Stimulated activated naive CD8-positive, alpha-beta T cell treated with anti-CD3 and anti-CD28 coated beads, Interleukin-15, Interleukin-2, amounts not matched to agents 100 ng/mL and 50 ng/mL, for 24 hours (primary cell): ENCODE results near the gene PLCH1.

Source experiments
- H3K27ac Mint-ChIP-seq: one replicate; pipeline ENCODE4 v1.8.0; 2021; ENCODE audit warnings: mild to moderate bottlenecking, mixed read lengths
- H3K27me3 Mint-ChIP-seq: one replicate; pipeline ENCODE4 v1.8.0; 2021; ENCODE audit warnings: mixed read lengths
- H3K36me3 Mint-ChIP-seq: one replicate; pipeline ENCODE4 v1.8.0; 2021; ENCODE audit warnings: low read depth, mixed read lengths
- H3K4me1 Mint-ChIP-seq: one replicate; pipeline ENCODE4 v1.8.0; 2021; ENCODE audit warnings: low read depth, mixed read lengths
- H3K4me3 Mint-ChIP-seq: one replicate; pipeline ENCODE4 v1.8.0; 2021; ENCODE audit warnings: mild to moderate bottlenecking, mixed read lengths
- H3K9me3 Mint-ChIP-seq: one replicate; pipeline ENCODE4 v1.8.0; 2021; ENCODE audit warnings: mixed read lengths

Gene PLCH1

DNA sequence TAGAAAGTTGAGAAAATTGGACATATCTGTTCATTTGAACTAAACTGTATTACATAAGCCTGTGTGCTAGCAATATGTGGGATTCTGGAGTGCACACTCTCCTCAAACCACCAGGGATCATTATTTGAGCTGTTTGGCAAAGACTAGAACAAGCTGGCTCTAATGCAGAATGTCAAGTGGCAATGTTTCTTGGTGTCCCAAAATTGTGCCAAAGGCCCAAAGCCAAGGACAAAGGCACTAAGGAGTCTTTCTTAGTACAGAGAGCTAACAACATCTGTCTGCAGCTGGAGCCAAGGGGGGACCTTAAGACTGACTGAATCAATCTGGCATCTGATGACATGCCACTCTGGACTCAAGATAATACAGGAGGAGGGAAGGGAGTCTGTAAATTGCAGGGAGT, 374.7 kb downstream of the PLCH1 start:
- H3K36me3 Mint-ChIP-seq: no peaks in the 10 kb centered on the region

GRCh38 chr3:155369735-155370134, 375.1 kb downstream of the PLCH1 start:
- H3K27me3 Mint-ChIP-seq: no peaks in the 10 kb centered on the region
- no peak overlapping the region for H3K4me3 Mint-ChIP-seq
- no peak overlapping the region for H3K27ac Mint-ChIP-seq
- H3K9me3 Mint-ChIP-seq: peaks cover 5% of the 10 kb centered on the region
- no peaks in the 10 kb centered on the region for H3K36me3 Mint-ChIP-seq
- no peaks in the 10 kb centered on the region for H3K4me1 Mint-ChIP-seq

More for the DNA sequence above, 374.7 kb downstream of the PLCH1 start:
- no peaks in the 10 kb centered on the region for H3K27me3 Mint-ChIP-seq
- H3K4me1 Mint-ChIP-seq: no peaks in the 10 kb centered on the region
- H3K9me3 Mint-ChIP-seq: peaks cover under 1% of the 10 kb centered on the region
- H3K27ac Mint-ChIP-seq: no peak overlapping the region
- no peak overlapping the region for H3K4me3 Mint-ChIP-seq

GRCh38 chr3:155369244-155369643, 375.6 kb downstream of the PLCH1 start:
- no peaks in the 10 kb centered on the region for H3K27me3 Mint-ChIP-seq
- H3K9me3 Mint-ChIP-seq: peaks cover 7% of the 10 kb centered on the region
- no peaks in the 10 kb centered on the region for H3K36me3 Mint-ChIP-seq
- H3K4me1 Mint-ChIP-seq: no peaks in the 10 kb centered on the region
- H3K27ac Mint-ChIP-seq: no peak overlapping the region
- H3K4me3 Mint-ChIP-seq: no peak overlapping the region

DNA sequence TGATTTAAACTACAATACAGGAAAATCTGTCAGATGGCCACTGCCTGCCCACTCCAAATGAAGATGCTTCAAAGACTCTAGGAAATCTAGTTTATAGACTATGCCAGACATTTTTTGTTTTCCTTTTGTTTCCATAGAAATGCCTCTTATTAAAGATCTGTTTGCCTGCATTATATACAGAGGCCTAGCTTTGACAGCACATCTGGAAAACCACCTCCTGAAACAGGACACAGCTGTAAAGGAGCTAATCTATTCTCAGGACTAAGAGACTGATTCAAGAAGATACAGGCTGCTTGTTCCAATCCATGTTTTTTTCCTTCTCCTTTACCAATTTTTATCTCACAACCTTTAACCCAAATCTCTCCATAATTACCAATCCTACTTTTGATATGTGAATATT, 376.1 kb downstream of the PLCH1 start:
- H3K4me3 Mint-ChIP-seq: no peak overlapping the region

GRCh38 chr3:155367506-155367905, 377.4 kb downstream of the PLCH1 start:
- Mint-ChIP-seq H3K4me3 (no peak overlapping the region), H3K27me3 (no peaks in the 10 kb centered on the region), H3K36me3 (no peaks in the 10 kb centered on the region), H3K9me3 (peaks cover 9% of the 10 kb centered on the region), H3K27ac (no peak overlapping the region), H3K4me1 (no peaks in the 10 kb centered on the region)

More for the DNA sequence above, 376.1 kb downstream of the PLCH1 start:
- no peaks in the 10 kb centered on the region for H3K4me1 Mint-ChIP-seq
- no peak overlapping the region for H3K27ac Mint-ChIP-seq
- no peaks in the 10 kb centered on the region for H3K27me3 Mint-ChIP-seq
- no peaks in the 10 kb centered on the region for H3K36me3 Mint-ChIP-seq
- H3K9me3 Mint-ChIP-seq: peaks cover 9% of the 10 kb centered on the region

DNA sequence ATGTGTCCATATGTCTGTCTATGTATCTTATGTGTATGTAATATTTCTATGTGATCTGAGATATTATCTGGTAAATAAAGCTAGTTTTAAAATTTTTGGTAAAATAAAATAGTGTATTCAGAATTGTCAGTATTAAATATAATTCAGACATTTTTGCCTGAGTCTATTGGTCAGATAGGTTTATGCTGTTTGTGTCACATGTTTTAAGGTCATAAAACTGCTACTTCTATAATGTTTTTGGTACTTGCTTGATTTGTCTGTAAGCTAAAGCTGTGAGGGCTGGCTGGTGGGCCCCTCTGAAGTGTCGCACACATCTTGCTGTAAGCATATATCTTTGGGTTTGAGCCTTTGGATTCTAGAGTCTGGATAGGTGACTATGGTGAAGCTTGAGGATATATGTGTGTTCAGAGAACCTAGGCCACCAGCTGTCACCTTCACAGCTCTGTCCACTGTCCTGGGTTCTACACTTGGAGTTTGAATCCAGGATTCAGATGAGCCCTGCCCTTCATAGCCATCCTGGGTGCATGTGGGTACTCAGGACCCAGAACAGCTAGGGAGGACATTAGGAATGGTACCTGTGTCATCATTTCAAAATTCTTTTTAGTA, 379.6 kb downstream of the PLCH1 start:
- peaks cover 9% of the 10 kb centered on the region for H3K9me3 Mint-ChIP-seq
- no peak overlapping the region for H3K4me3 Mint-ChIP-seq
- H3K27ac Mint-ChIP-seq: no peak overlapping the region
- H3K4me1 Mint-ChIP-seq: no peaks in the 10 kb centered on the region
- H3K36me3 Mint-ChIP-seq: no peaks in the 10 kb centered on the region
- H3K27me3 Mint-ChIP-seq: no peaks in the 10 kb centered on the region

DNA sequence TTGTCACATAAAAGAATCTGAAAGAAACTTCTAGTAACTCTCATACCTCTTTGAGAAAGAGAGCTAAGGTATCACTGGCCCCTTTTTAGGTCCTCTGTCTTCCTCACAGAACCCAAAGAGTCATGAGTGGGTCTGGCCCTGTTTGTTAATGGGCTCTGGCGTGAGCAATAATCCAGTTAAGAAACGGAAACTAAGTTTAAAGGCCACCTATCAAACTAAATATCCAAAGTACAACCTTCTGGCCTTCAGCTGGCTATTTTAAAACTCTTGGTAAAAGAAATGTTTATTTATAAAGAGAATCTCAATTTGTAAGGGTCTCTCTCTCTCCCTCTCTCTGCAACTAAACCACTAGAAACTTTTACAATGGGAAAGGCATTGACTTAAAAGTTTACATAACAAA, 380.4 kb downstream of the PLCH1 start:
- no peaks in the 10 kb centered on the region for H3K4me1 Mint-ChIP-seq
- H3K9me3 Mint-ChIP-seq: peaks cover 9% of the 10 kb centered on the region
- no peaks in the 10 kb centered on the region for H3K27me3 Mint-ChIP-seq
- H3K36me3 Mint-ChIP-seq: no peaks in the 10 kb centered on the region
- H3K27ac Mint-ChIP-seq: no peak overlapping the region
- H3K4me3 Mint-ChIP-seq: no peak overlapping the region

DNA sequence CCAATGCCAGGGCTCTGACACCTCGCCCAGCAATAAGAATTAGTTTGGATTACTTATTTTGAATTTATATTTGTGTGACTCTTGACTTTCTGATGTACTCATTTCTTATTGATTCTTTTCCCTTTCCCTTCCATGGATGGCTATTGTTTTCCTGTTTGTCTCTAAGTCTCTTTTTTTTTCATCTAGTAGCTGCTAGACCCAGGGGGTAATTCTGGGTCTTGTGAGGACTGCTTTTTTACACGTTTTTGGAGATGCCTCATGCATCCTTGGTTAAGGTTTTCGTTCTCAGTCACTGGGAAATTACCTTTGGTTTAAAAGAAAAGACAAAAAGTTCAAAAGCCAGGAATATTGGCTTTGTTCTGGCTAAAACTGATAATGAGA, 381.2 kb downstream of the PLCH1 start:
- Mint-ChIP-seq H3K4me3 (no peak overlapping the region), H3K9me3 (peaks cover 9% of the 10 kb centered on the region), H3K27me3 (no peaks in the 10 kb centered on the region), H3K27ac (no peak overlapping the region), H3K4me1 (no peaks in the 10 kb centered on the region), H3K36me3 (no peaks in the 10 kb centered on the region)

GRCh38 chr3:155362808-155363689, 381.8 kb downstream of the PLCH1 start:
- no peaks in the 10 kb centered on the region for H3K4me1 Mint-ChIP-seq
- H3K4me3 Mint-ChIP-seq: no peak overlapping the region
- H3K9me3 Mint-ChIP-seq: peaks cover 9% of the 10 kb centered on the region
- H3K36me3 Mint-ChIP-seq: no peaks in the 10 kb centered on the region
- H3K27ac Mint-ChIP-seq: no peak overlapping the region
- no peaks in the 10 kb centered on the region for H3K27me3 Mint-ChIP-seq

- H3K27ac Mint-ChIP-seq: no peak overlapping the region
- no peak overlapping the region for H3K4me3 Mint-ChIP-seq
- no peaks in the 10 kb centered on the region for H3K36me3 Mint-ChIP-seq
- no peaks in the 10 kb centered on the region for H3K4me1 Mint-ChIP-seq
- H3K9me3 Mint-ChIP-seq: peaks cover 9% of the 10 kb centered on the region
- no peaks in the 10 kb centered on the region for H3K27me3 Mint-ChIP-seq
Measured at GRCh38 chr3:155360281-155360680, 384.6 kb downstream of the PLCH1 start.

DNA sequence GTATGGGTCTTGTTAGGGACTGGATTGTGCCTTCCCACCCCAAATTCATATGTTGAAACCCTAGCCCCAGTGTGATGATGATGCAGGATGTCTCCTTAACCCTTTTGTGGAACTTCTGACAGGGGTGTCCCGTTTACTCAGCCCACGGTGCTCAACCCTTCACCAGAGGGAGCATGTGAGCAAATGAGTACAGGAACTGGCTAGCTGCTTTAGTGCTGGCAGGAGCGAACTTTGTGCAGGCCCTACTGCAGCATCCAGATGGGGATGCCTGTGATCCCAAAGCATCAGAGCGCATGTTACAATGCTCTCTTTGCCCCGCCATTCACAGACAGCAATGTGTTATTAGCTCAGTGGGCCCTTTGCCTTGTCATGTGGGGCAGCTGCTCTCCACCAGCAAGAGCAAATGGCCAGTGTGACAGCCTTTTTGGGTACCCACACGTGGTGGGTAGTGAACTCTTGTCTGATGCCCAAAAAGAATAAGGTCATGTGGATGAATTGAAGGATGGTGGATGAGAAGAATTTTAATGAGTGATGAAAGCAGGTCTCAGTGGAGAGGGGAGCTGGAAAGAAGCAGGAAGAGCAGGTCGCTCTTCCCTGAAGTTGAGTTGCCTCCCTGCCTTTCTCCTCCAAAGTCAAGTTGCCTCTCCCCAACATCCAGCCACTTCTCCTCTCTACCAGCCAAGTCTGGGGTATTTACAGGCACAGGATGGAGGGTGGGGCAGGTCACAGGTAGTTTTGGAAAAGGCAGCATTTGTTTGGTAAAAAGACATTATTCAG, 388.1 kb downstream of the PLCH1 start:
- no peaks in the 10 kb centered on the region for H3K9me3 Mint-ChIP-seq
- H3K27me3 Mint-ChIP-seq: peaks cover 4% of the 10 kb centered on the region
- no peak overlapping the region for H3K4me3 Mint-ChIP-seq
- no peak overlapping the region for H3K27ac Mint-ChIP-seq
- H3K4me1 Mint-ChIP-seq: no peaks in the 10 kb centered on the region
- H3K36me3 Mint-ChIP-seq: no peaks in the 10 kb centered on the region

DNA sequence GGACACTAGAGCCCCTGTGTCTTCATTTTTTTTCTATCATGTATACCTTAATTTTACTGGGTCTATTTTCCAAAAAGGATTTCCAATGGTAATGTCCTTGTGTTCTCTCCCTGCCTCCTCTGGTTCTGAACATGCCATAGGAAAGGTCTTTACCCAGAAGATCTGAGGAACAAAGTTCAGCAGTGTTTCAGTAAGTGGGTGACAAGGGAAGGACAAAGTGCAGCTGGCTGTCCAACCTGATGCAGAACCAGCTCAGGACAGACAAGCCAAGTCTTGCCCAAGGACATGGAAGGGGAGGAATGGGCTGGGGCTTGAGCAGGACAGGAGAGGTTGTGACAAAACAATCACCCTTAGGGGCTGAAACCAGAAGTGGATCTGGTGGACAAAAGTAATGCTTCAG, 390.2 kb downstream of the PLCH1 start:
- Mint-ChIP-seq H3K27me3 (peaks cover 4% of the 10 kb centered on the region), H3K4me1 (no peaks in the 10 kb centered on the region), H3K4me3 (no peak overlapping the region), H3K9me3 (no peaks in the 10 kb centered on the region), H3K36me3 (no peaks in the 10 kb centered on the region), H3K27ac (no peak overlapping the region)

DNA sequence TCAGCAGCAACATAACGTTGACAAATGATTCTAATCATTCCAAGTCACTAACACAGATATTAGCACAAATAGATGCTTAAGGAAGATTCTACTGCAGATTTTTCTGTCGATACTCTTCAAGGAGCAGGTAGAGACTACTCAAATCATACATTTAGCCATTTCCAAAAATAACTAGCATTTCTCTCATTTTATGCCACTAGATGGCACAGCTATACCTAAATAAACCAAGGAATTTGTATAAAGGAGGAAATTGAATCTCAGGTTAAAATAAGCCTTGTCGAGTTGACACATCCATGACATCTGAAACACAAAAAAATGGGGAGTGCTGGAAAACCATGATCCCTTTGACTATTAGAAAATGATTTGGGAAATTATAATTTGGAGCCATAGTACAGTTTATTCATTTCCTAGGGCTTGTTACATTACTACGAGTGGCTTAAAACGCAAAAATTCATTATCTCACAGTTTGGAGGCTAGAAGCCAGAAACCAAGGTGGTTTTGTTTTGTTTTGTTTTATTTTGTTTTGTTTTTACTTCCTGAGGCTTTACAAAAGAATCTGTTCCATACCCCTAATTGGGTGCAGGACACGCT, 391.9 kb downstream of the PLCH1 start:
- H3K4me3 Mint-ChIP-seq: no peak overlapping the region
- peaks cover 4% of the 10 kb centered on the region for H3K27me3 Mint-ChIP-seq
- no peak overlapping the region for H3K27ac Mint-ChIP-seq
- no peaks in the 10 kb centered on the region for H3K4me1 Mint-ChIP-seq
- no peaks in the 10 kb centered on the region for H3K36me3 Mint-ChIP-seq
- H3K9me3 Mint-ChIP-seq: no peaks in the 10 kb centered on the region

DNA sequence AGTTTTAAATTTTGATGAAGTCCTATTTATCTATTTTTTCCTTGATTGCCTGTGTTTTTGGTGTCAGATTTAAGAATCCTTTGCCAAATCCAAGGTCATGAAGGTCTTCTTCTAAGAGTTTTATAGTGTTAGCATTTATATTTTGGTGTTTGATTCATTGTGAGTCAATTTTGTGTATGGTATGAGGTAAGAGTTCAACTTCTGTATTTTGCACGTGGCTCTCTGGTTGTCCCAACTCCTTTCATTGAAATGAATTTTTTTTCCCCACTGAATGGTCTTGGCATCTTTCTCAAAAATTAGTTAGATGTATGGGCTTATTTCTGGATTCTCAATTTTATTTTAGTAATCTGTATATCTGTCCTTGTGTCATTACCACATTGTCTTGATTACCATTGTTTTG, 394.3 kb downstream of the PLCH1 start:
- H3K36me3 Mint-ChIP-seq: no peaks in the 10 kb centered on the region
- H3K4me3 Mint-ChIP-seq: no peak overlapping the region

GRCh38 chr3:155347901-155348300, 397.0 kb downstream of the PLCH1 start:
- Mint-ChIP-seq H3K27me3 (no peaks in the 10 kb centered on the region), H3K9me3 (no peaks in the 10 kb centered on the region), H3K27ac (no peak overlapping the region), H3K36me3 (no peaks in the 10 kb centered on the region), H3K4me1 (no peaks in the 10 kb centered on the region), H3K4me3 (no peak overlapping the region)

More for the DNA sequence above, 394.3 kb downstream of the PLCH1 start:
- H3K27ac Mint-ChIP-seq: no peak overlapping the region
- no peaks in the 10 kb centered on the region for H3K4me1 Mint-ChIP-seq
- no peaks in the 10 kb centered on the region for H3K9me3 Mint-ChIP-seq
- peaks cover 4% of the 10 kb centered on the region for H3K27me3 Mint-ChIP-seq
